Upper lobe of left lung (tissue), 4 donors: ENCODE results near the gene RNASET2.

Experiments
- POLR2A ChIP-seq, 4 donors: fragments of 450-650 bp; IDR thresholded peaks; one replicate each; pipeline ENCODE4 v1.5.1; 2016 to 2017; ENCODE audit warnings: antibody characterized with exemption in 4 of 4, mild to moderate bottlenecking in 2 of 4
- TF ChIP-seq, protein P1 (sequence below), 6 experiments: fragments of 450-650 bp in 4 of 6; fragments of 200-600 bp in 2 of 6; sonication (generic) in 2 of 6; IDR thresholded peaks; one replicate each; pipeline ENCODE4 v1.5.1; 2016 to 2019; ENCODE audit warnings: antibody characterized with exemption in 6 of 6

DNA sequence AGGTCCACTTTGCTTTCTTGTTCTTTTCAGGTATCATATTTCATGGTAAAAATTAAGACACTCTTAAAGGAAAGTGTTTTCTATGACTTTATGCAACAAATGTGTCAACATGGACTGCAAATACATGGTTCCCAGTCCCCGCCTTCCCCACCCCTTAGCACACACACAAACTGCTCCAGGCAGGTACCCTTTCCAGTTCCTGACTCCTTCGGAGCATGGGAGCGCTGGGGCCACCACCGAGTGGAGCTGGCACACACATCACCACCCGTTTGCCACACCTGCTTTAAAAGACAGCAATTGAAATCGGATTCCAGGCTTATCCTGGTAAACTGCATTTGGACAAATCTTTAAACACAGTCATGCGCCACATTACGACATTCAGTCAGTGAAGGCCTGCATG is 22.2 kb downstream of the RNASET2 start:
- TF ChIP-seq, protein P1, sequence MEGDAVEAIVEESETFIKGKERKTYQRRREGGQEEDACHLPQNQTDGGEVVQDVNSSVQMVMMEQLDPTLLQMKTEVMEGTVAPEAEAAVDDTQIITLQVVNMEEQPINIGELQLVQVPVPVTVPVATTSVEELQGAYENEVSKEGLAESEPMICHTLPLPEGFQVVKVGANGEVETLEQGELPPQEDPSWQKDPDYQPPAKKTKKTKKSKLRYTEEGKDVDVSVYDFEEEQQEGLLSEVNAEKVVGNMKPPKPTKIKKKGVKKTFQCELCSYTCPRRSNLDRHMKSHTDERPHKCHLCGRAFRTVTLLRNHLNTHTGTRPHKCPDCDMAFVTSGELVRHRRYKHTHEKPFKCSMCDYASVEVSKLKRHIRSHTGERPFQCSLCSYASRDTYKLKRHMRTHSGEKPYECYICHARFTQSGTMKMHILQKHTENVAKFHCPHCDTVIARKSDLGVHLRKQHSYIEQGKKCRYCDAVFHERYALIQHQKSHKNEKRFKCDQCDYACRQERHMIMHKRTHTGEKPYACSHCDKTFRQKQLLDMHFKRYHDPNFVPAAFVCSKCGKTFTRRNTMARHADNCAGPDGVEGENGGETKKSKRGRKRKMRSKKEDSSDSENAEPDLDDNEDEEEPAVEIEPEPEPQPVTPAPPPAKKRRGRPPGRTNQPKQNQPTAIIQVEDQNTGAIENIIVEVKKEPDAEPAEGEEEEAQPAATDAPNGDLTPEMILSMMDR (IDR thresholded peaks at IDR 0.05) = no peak
- no peak for TF ChIP-seq POLR2A (IDR thresholded peaks at IDR 0.05)
